ENCODE measurements around the gene CEP55.
"Not testable (repeated sequence)": the region's sequence is repeated elsewhere in the genome, so short reads cannot be mapped to it uniquely, and the experiment has no call there.

Gene CEP55

DNA sequence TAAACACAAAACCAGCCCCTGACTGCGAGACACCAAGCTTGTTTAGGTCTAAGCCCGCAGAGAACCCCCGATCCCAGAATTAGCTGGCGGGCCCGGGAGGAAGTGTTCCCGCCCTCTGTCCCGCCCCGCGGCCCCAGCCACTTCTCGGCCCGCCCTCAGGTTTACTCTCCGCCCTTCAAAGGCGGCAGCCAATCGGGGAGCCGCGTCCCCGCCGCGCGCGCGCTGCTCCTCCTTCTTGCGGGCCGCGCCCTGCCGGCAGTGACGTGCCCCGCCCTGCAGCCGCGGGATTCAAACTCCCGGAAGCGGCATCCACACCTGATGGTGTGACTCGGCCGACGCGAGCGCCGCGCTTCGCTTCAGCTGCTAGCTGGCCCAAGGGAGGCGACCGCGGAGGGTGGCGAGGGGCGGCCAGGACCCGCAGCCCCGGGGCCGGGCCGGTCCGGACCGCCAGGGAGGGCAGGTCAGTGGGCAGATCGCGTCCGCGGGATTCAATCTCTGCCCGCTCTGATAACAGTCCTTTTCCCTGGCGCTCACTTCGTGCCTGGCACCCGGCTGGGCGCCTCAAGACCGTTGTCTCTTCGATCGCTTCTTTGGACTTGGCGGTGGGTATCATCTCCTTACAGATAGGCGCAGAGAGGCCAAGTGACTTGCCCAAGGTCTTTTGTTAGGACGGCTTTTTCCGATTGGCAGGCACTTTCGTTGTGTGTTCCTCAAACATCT, at the start of gene CEP55:
CEP55 (plus strand) TSS at position 291 of the 720 bp plus-strand sequence. CDS start 3,440 bp downstream, outside the sequence.
- peak; percentile 84 for DNase-seq

GRCh38 chr10:93447019-93447418, 49.4 kb upstream of the CEP55 start:
- DNase-seq: no peak

DNA sequence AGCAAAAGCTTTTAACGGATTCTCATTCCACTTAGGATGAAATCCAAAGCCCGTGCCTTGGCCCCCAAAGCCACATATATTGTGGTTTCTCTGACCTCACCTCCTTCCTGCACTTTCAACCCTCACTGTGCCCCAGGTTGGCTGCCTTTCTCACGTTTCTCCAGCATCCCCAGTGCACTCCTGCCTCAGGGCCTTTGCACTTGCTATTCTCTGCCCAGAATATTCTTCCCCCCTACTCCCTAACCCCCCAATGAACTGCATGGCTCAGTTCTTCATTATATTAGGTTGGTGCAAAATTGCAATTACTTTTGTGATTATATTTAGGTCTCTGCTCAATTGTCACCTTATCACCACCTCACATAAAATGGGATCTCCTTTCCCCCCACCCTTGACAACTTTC, 48.4 kb upstream of the CEP55 start:
- no peak for DNase-seq

GRCh38 chr10:93451244-93451947, 45.0 kb upstream of the CEP55 start:
- DNase-seq: no peak

DNA sequence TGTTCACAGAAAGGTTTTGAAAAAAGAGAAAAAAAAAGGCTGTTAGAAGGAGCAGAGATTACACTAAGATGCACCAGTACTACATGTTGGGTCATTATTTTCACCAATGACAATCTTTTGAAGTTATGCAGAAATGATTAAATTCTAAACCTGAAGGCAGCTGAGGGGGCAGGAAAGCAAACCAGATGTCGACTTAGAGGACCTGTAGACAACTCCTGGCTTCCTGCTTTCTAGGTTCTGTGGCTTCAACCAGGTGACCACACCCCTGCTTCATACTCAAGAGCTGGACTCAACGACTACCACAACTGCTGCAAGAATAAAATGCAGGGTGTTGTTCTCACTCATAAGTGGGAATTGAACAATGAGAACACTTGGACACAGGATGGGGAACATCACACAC, 44.3 kb upstream of the CEP55 start:
- no peak for DNase-seq

DNA sequence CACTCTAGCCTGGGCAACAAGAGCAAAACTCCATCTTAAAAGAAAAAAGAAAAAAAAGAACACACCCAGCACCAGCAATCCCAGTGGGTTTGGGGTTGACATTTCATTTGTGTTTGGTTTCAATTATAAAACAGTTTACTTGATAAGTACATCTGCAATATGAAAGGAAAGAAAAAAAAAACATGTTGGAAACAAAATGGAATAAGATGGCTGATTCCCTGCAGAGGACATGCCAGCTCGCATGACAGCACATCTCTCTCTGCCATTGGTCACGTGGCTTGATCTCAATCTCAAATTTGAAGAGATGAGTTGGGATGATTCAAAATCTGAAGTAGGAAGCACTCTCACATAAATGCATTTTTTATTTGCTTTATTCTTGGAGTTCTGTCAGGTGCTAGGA, 42.3 kb upstream of the CEP55 start:
- no peak for DNase-seq

GRCh38 chr10:93454736-93455135, 41.7 kb upstream of the CEP55 start:
- DNase-seq: no peak

GRCh38 chr10:93456480-93456879, 39.9 kb upstream of the CEP55 start:
- DNase-seq: no peak

GRCh38 chr10:93457511-93457910, 38.9 kb upstream of the CEP55 start:
- no peak for DNase-seq

- DNase-seq: no peak
Measured at GRCh38 chr10:93458821-93459257, 37.6 kb upstream of the CEP55 start.

DNA sequence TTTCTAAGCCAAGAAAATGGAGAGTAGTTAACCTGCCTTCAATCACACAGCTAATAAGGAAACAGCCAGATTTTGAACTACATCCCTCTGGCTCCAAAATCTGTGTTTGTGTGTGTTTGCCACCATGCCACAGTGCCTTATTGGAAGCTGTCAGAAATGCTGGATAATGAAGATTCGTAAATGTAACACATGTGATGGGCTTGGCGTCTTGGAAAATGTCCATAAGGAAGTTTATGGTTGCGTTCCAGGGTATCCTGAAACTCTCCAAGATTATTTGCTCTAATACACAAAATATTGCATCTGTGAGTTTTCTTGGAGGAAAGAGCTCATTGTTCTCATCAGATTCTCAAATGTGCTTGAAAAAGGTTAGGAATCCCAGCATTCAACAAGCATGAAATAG, 36.9 kb upstream of the CEP55 start:
- DNase-seq: no peak

GRCh38 chr10:93461109-93461806, 35.2 kb upstream of the CEP55 start:
- peak; percentile 92 for DNase-seq

DNA sequence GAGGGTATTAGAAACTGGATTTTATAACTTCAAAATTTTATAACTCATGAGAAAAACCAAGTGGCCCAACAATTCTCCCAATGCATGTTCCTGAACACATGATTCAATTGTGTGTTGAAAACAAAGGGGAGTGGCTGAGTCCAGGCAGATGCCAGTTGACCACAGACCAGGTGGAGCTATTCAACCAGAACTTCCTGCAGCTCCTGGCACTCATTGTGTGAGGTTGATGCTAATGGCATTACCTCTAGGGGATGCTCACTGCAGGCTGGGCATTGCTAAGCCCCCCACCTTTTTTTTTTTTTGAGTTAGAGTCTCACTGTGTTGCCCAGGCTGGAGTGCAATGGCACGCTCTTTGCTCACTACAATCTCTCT, 34.6 kb upstream of the CEP55 start:
- peak; percentile 91 for DNase-seq

GRCh38 chr10:93462371-93462770, 34.0 kb upstream of the CEP55 start:
- no peak for DNase-seq

- peak; percentile 84 for DNase-seq
Measured at GRCh38 chr10:93462881-93463280, 33.5 kb upstream of the CEP55 start.

- DNase-seq: no peak
Measured at GRCh38 chr10:93463723-93464476, 32.5 kb upstream of the CEP55 start.

DNA sequence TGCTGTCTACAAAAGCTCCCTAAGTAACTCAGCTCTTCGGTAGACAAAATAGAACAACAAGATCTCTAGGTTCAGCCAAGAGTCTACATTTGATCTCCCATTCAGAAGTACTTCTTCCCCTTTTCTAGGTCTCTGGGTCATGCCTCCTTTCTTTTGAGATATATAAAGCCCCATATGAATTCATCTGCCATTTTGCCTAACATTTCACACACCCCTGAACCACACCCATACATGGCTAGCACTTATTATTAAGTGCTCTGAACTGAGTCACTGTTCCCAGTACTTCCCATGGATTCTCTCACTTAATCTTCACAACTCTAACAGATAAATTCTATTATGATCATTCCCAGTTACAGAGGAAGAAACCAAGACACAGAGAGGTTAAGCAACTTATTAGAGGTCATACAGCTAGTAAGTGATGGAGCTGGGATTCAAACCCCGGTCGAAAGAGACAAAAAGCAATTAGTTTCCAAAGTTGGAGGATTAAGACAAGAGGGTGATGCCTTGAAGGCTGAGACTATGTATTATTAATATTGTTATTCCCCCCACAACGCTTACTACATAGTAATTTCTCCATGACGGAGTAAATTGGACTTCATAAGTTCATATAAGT, 31.5 kb upstream of the CEP55 start:
- DNase-seq: no peak

DNA sequence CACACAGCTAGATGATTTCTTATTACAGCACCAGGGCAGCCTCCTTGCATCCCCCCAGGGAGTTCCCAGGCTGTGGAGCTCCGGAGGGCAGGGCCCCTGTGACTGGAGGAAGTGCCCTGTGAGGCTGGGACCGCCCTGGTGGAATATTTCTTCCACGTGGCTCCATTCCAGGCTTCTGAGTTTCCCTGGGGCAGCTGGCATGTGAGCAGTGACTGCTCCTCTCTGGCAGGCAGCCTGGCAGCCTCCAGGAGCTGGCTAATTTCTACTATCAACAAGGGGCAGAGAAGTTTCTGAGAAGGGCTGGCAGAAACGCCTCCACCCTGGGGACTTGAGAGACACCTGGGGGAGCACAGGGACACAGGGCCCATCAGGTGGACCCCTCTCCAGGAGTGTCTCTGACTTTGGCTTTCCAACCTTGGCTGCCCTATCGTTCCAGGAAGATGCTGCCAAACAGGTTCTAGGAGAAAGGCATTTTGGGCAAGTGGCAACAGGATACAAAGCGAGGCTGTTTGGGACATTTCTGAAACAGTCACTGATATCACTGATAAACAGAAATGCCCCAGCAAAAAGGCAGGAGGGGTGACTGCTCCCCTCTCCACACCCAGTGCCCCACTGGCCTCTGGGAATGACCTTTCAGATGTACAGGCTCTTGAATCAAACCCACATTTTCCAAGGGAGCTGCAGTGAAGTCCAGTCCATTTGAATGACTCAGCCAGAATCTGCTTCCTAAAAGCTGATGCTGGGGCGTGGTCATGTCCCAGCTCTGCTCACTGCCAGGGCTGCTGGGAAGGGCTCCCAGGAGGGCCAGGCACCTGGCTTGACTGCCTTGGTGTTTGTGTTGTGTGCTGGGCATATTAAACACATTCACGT, 30.4 kb upstream of the CEP55 start:
- peak; percentile 56 for DNase-seq

DNA sequence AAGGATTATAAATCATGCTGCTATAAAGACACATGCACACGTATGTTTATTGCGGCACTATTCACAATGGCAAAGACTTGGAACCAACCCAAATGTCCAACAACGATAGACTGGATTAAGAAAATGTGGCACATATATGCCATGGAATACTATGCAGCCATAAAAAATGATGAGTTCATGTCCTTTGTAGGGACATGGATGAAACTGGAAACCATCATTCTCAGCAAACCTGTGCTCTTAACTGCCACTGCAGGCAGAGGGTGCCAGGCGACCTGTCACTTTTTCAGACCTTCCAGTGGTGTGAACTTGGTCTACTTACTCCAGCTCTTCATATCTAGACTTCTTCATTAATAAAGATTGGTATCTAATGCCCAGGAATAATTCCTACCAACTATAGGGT, 28.8 kb upstream of the CEP55 start:
- not testable (repeated sequence) for DNase-seq

DNA sequence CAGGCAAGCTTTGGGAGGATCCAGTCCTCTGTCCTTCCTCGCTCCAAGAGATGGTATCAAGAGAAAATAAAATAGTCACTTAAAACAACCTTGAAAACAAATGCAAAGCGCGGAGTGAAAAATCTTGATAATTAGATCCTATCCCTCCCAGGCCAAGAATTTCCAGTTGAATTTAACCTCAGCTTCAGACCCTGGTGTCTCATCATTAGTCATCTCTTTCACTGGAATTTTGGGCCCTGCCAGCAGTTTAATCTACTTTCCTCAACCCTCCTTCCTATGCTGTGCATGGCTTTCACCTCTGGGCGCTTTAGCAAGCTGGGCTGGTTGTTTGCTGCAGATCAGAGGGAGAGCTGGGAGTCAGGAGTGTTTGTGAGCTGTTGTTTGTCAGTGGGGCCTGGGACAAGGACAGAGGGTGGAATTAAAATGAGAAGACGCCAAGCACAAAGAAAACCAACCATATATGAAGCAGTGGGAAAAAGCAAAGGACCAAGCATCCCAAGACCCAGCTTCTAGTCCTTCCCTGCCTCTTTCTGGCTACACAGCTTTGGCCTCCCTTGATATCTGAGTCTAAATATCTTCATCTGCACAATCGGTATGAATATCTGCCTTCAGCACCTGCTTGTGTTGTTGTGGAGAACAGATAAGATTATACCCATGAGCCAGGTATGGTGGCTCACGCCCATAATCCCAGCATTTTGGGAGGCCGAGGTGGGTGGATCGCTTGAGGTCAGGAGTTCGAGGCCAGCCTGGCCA, 27.8 kb upstream of the CEP55 start:
- DNase-seq: no peak

DNA sequence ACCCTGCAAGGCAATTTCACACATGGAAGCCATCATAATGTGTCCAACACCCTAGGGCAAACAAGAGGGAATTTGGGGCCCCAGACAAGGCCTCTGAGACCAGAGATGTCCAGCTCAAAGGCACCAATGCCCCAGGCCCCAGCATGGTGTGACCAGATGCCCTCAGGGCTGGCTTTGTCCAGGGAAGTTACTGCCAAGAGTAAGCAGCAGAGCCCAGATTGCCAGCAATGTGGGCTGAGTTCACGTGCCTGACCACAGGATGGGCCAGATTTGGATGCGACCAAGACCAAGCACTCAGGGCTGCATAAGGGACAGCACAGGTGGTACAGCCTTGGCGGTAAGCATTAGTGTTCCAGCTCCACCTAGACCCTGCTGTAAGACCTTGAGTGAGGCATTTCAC, 27.0 kb upstream of the CEP55 start:
- DNase-seq: no peak
